HepG2 (cell line): ENCODE data around the gene NSD2. TPM values are rescaled to one million over a fixed set of nuclear protein-coding genes. Genes with fewer than 3 reads are reported as not detected.

Experiments
- ATAC-seq: fragments of 200-7000 bp; cut with Tn5 transposase; 3 replicates; pipeline ENCODE4 v1.9.1; 2020; ENCODE audit warnings: mild to moderate bottlenecking, moderate library complexity
- BruUV-seq: library from RNA; stranded (reverse); fragments of 400-500 nt; replicated peaks from 2 replicates; lab custom pipeline; 2021; lab: Mats Ljungman, UMichigan
- CTCF ChIA-PET: fragments of 300-600 bp; formaldehyde crosslinking; extraction: SDS; loops from one replicate; lab custom pipeline; 2021; ENCODE audit warnings: low total read pairs, inconsistent platforms, low intra/inter-chr PET ratio; lab: Yijun Ruan, JAX
- POLR2A ChIA-PET: fragments of 350-600 bp; sonication (Branson Sonifier 250); formaldehyde crosslinking; loops from one replicate; lab custom pipeline; 2020; ENCODE audit warnings: antibody characterized with exemption, inconsistent platforms; lab: Yijun Ruan, JAX
- DNase-seq: peaks from one replicate; pipeline ENCODE4 v3.0.0-alpha.2; 2015; ENCODE audit warnings: low spot score
- FAIRE-seq: peaks from 3 replicates; lab custom pipeline; 2011; peaks lifted over from hg19 to GRCh38; lab: Jason Lieb, UNC
- H2AFZ ChIP-seq: one replicate; pipeline ENCODE4 v1.6.1; 2011; ENCODE audit warnings: low read length, inconsistent platforms
- H3K27ac ChIP-seq: fragments of 300-600 bp; 3 replicates; pipeline ENCODE4 v1.8.0; 2011; ENCODE audit warnings: mixed run types, mild to moderate bottlenecking, mixed read lengths, low read length, inconsistent platforms; ENCODE audit not compliant: insufficient read depth; ENCODE audit errors: extremely low read length
- H3K27me3 ChIP-seq, 2 experiments: fragments of 200-600 bp in 1 of 2; 2 replicates in 1 of 2; 3 replicates in 1 of 2; pipeline versions ENCODE4 v1.6.0 to v1.8.0; 2011; ENCODE audit warnings: low read length in 2 of 2, mild to moderate bottlenecking in 2 of 2, moderate library complexity in 2 of 2, inconsistent platforms in 1 of 2; ENCODE audit not compliant: insufficient read depth in 2 of 2, control insufficient read depth in 1 of 2
- H3K36me3 ChIP-seq, 2 experiments: fragments of 200-600 bp in 1 of 2; replicated peaks in 1 of 2; 2 replicates in 1 of 2; 3 replicates in 1 of 2; pipeline versions ENCODE4 v1.5.1 to v1.8.0; 2011; ENCODE audit warnings: low read length in 2 of 2, inconsistent platforms in 1 of 2; ENCODE audit not compliant: insufficient read depth in 2 of 2, control insufficient read depth in 1 of 2
- H3K4me1 ChIP-seq: 2 replicates; pipeline ENCODE4 v1.5.1; 2012; ENCODE audit warnings: low read length, inconsistent platforms; ENCODE audit not compliant: insufficient read depth
- H3K4me2 ChIP-seq: 2 replicates; pipeline ENCODE4 v1.6.0; 2011; ENCODE audit warnings: low read depth, low read length, inconsistent platforms
- H3K4me3 ChIP-seq, 3 experiments: fragments of 200-600 bp in 1 of 3; sonication (generic), shearing (Covaris generic) in 1 of 3; replicated peaks in 1 of 3; 2 replicates each; pipeline ENCODE4 v1.5.1; 2011 to 2016; ENCODE audit warnings: low read length in 3 of 3, inconsistent platforms in 2 of 3, low read depth in 2 of 3, mild to moderate bottlenecking in 2 of 3, control low read depth in 1 of 3, mixed read lengths in 1 of 3; ENCODE audit not compliant: insufficient read depth in 1 of 3
- H3K79me2 ChIP-seq: one replicate; pipeline ENCODE4 v1.6.1; 2011; ENCODE audit warnings: low read length, inconsistent platforms; ENCODE audit not compliant: insufficient read depth
- H3K9ac ChIP-seq: 2 replicates; pipeline ENCODE4 v1.6.0; 2011; ENCODE audit warnings: mild to moderate bottlenecking, low read depth, low read length, inconsistent platforms; ENCODE audit not compliant: insufficient read depth
- H3K9me3 ChIP-seq: 2 replicates; pipeline ENCODE4 v1.5.1; 2012; ENCODE audit warnings: mild to moderate bottlenecking, low read length
- H4K20me1 ChIP-seq: 2 replicates; pipeline ENCODE4 v1.6.0; 2011; ENCODE audit warnings: inconsistent platforms, mild to moderate bottlenecking, low read length, moderate library complexity; ENCODE audit not compliant: insufficient read depth
- ATF1 ChIP-seq: IDR thresholded peaks from 2 replicates; pipeline ENCODE4 v1.6.1; 2016; ENCODE audit warnings: mild to moderate bottlenecking, control low read depth
- BRCA1 ChIP-seq: sonication (generic); formaldehyde crosslinking; IDR thresholded peaks from 2 replicates; pipeline ENCODE4 v1.4.0; 2020; ENCODE audit warnings: missing genetic modification reagents
- ISL2 ChIP-seq: sonication (generic); formaldehyde crosslinking; IDR thresholded peaks from 2 replicates; pipeline ENCODE4 v1.5.0; 2020; ENCODE audit warnings: missing genetic modification reagents
- JUNB ChIP-seq: sonication (generic); formaldehyde crosslinking; IDR thresholded peaks from 2 replicates; pipeline ENCODE4 v1.8.0; 2022; ENCODE audit warnings: missing genetic modification reagents, mild to moderate bottlenecking, borderline replicate concordance
- MAFF ChIP-seq: IDR thresholded peaks from 2 replicates; pipeline ENCODE4 v1.6.1; 2011; ENCODE audit warnings: low read depth, low read length, improper control_type of control experiment
- MAFK ChIP-seq, 2 experiments: IDR thresholded peaks in 1 of 2; conservative IDR thresholded peaks in 1 of 2; 2 replicates each; pipeline ENCODE4 v1.6.1; 2011; ENCODE audit warnings: improper control_type of control experiment in 2 of 2, low read length in 2 of 2
- NCOA5 ChIP-seq: sonication (generic); formaldehyde crosslinking; IDR thresholded peaks from 2 replicates; pipeline ENCODE4 v1.4.0; 2020; ENCODE audit warnings: missing genetic modification reagents
- NFE2 ChIP-seq: sonication (generic); formaldehyde crosslinking; IDR thresholded peaks from 2 replicates; pipeline ENCODE4 v1.4.0; 2020; ENCODE audit warnings: missing genetic modification reagents
- RFX3 ChIP-seq: IDR thresholded peaks from 2 replicates; pipeline ENCODE4 v1.6.1; 2016; ENCODE audit warnings: missing biosample characterization, missing genetic modification reagents
- TEAD3 ChIP-seq: optimal IDR thresholded peaks from 2 replicates; pipeline ENCODE3; 2016; ENCODE audit warnings: borderline replicate concordance
- TMF1 ChIP-seq: sonication (generic); formaldehyde crosslinking; IDR thresholded peaks from 2 replicates; pipeline ENCODE4 v1.8.1; 2022; ENCODE audit warnings: low read depth, missing genetic modification reagents
- ZC3H4 ChIP-seq: sonication (generic); formaldehyde crosslinking; IDR thresholded peaks from 2 replicates; pipeline ENCODE4 v1.4.0; 2020; ENCODE audit warnings: missing genetic modification reagents, borderline replicate concordance
- ZIK1 ChIP-seq: sonication (generic); formaldehyde crosslinking; IDR thresholded peaks from 2 replicates; pipeline ENCODE4 v1.5.0; 2020; ENCODE audit warnings: mild to moderate bottlenecking, low read depth, missing genetic modification reagents, borderline replicate concordance
- ZNF761 ChIP-seq: sonication (generic); formaldehyde crosslinking; conservative IDR thresholded peaks from 2 replicates; pipeline ENCODE4 v1.4.0; 2020; ENCODE audit warnings: mild to moderate bottlenecking, missing genetic modification reagents
- ZNF781 ChIP-seq: sonication (generic); formaldehyde crosslinking; IDR thresholded peaks from 2 replicates; pipeline ENCODE4 v1.5.1; 2020; ENCODE audit warnings: borderline replicate concordance, mild to moderate bottlenecking, missing genetic modification reagents; ENCODE audit errors: not compliant biosample characterization
- ZNF782 ChIP-seq: sonication (generic); formaldehyde crosslinking; IDR thresholded peaks from 2 replicates; pipeline ENCODE4 v1.4.0; 2020; ENCODE audit warnings: missing genetic modification reagents, mild to moderate bottlenecking, borderline replicate concordance
- ZSCAN22 ChIP-seq: sonication (generic); formaldehyde crosslinking; IDR thresholded peaks from 2 replicates; pipeline ENCODE4 v1.4.0; 2020; ENCODE audit warnings: mild to moderate bottlenecking, missing genetic modification reagents
- WGBS: methylation state at CpG from one replicate; pipeline ENCODE4 v1.1.6; 2017; ENCODE audit warnings: low lambda C conversion rate; 5-methylcytosine and 5-hydroxymethylcytosine counted together
- in situ Hi-C: cut with HindIII; loops from 2 replicates; pipeline ENCODE4 v1.10.0; 2017; ENCODE audit warnings: low pct_unique_long_range_greater_than_20kb; ENCODE audit not compliant: extremely low pct_ligation_motif_present
- intact Hi-C: fragments of 100-400 bp; cut with micrococcal nuclease; formaldehyde crosslinking; loops from one replicate; pipeline ENCODE4 v1.10.0; 2022; ENCODE audit not compliant: unreplicated experiment
- polyA plus RNA-seq, 8 experiments: library from polyadenylated mRNA; depleted of rRNA in 3 of 8; stranded (reverse) in 7 of 8; unstranded in 1 of 8; fragments of >200 nt; fragmentation: Illumina TruSeq in 4 of 8; extraction: Trizol in 4 of 8; gene quantifications; 2 replicates each; pipeline versions ENCODE4 v1.2.1 to v1.2.3, GENCODE V29; 2011 to 2016; ENCODE audit warnings: low read depth in 4 of 8, missing spikeins in 1 of 8, mixed read lengths in 1 of 8; ENCODE audit not compliant: insufficient read depth in 1 of 8
- total RNA-seq, 5 experiments: library from RNA; depleted of rRNA; stranded (reverse); fragments of >200 nt; fragmentation: Illumina TruSeq; extraction: Trizol; gene quantifications; 2 replicates each; pipeline ENCODE4 v1.2.3, GENCODE V29; 2016; ENCODE audit warnings: low read depth in 1 of 5
- TF ChIP-seq, protein P1 (sequence below): sonication (generic); formaldehyde crosslinking; IDR thresholded peaks from 2 replicates; pipeline ENCODE4 v1.5.0; 2020; ENCODE audit warnings: missing genetic modification reagents
- TF ChIP-seq, protein P2 (sequence below): sonication (generic); formaldehyde crosslinking; IDR thresholded peaks from 2 replicates; pipeline ENCODE4 v1.4.0; 2020; ENCODE audit warnings: mild to moderate bottlenecking, missing genetic modification reagents
- TF ChIP-seq, protein P3 (sequence below): sonication (generic); formaldehyde crosslinking; conservative IDR thresholded peaks from 2 replicates; pipeline ENCODE4 v1.8.0; 2022; ENCODE audit warnings: low read depth, missing genetic modification reagents

NSD2 gene
- total and polyA plus RNA-seq, 2 of the 13 experiments (the other 11 are each of a cell fraction or from before 2014, with no cell fraction given) = 22.0 to 65.9 TPM

DNA sequence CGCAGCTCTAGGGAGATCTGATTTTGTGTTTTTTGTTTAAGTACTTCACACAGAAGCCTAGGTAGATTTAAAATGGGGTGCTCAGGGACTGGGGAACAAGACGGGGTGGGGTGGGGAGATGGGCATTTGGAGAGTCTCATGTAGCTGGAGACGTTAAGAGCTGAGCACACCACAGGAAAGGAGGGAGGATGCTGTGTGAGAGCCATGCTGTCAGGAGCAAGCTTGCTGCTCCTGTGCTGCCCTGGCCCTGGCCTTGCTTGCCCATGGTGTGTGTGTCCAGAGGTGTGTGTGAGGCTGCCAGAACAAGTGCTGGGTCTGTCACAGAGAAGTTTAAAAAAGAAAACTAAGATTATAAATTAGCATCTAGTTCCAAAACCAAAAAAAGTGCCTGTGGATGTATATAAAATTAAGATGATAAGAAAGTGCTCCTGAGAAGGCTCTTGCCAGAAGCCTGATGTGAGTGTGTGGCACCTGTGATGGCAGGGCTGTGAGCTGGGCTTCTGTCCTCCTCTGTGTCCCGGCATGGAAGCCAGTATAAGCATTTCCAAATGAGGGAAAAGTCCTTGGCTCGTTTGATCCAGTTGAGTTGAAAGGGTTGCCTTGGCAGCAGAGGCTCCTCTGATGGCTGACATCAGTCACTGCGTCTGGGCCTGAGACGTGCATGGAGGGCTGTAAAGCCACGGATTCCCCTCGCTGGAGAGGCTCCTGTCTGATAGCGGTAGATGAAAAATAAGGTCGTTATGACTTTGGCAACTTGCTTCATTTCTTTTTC, 74.1 kb downstream of the NSD2 start (continued):
- TF ChIP-seq, protein P1, sequence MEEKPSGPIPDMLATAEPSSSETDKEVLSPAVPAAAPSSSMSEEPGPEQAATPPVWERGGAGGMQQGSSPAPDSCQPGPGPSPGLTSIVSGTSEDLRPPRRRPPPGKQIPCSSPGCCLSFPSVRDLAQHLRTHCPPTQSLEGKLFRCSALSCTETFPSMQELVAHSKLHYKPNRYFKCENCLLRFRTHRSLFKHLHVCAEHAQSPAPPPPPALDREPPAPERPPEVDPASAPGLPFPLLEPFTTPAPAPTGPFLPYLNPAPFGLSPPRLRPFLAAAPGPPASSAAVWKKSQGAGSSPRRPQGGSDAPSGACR (CRISPR knock-in tag) = no peak
- no peak for TF ChIP-seq TMF1 (CRISPR knock-in tag)

DNA sequence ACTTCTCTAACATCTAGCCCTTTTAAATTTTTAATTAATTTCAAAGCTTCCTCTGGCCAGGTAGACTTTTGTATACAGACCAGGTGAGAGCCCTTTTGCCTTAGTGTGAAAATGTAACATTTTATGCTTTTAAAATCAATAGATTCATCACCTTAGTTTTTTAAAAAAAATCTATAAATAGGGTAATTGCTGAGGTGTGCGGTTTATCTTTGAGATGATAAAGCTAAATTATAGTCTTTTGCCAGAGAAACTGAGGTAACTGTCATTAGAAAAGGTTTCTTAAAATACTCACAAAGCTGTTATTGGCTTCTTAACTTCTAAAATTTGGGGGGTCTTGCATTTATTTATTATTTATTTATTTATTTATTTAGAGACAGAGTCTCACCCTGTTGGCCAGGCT, 74.7 kb downstream of the NSD2 start:
- ChIA-PET POLR2A (no interaction called here), CTCF (no interaction called here)
- 92% methylated on average over 1 of the region's 1 CpG for WGBS
- Histone ChIP-seq H3K4me1 (no peaks in the 10 kb centered on the region), H3K27me3 (no peaks in the 10 kb centered on the region), H3K9me3 (no peaks in the 10 kb centered on the region), H3K4me3 (no peak overlapping the region), H3K79me2 (no peaks in the 10 kb centered on the region), H3K4me2 (no peak overlapping the region), H4K20me1 (no peaks in the 10 kb centered on the region), H3K9ac (no peak overlapping the region), H2AFZ (no peak overlapping the region), H3K27ac (no peak overlapping the region), H3K36me3 (peaks cover 13 to 63% of the 10 kb centered on the region in 2 experiments)
- intact Hi-C loops (no loop called here), in situ Hi-C loops (no loop called here)
- ATAC-seq (no peak), DNase-seq (no peak), FAIRE-seq (no peak)
- TF ChIP-seq TEAD3 (CRISPR knock-in tag) (no peak), ZIK1 (no peak), MAFK (conservative IDR thresholded peaks at IDR 0.05 in 1 of 2, IDR thresholded peaks at IDR 0.05 in 1 of 2; ENCODE audit: low read length in 2 of 2) (peak; percentile 61 to 77), ISL2 (CRISPR knock-in tag) (no peak), ZC3H4 (no peak), ZNF761 (CRISPR knock-in tag) (no peak), ZSCAN22 (no peak), NCOA5 (CRISPR knock-in tag) (no peak), JUNB (CRISPR knock-in tag) (no peak), NFE2 (CRISPR knock-in tag) (no peak), BRCA1 (CRISPR knock-in tag) (no peak), ATF1 (CRISPR knock-in tag) (no peak), RFX3 (no peak), ZNF781 (no peak), MAFF (peak; percentile 42; the same call in 1 of the 2 replicates), ZNF782 (no peak)
- TF ChIP-seq, protein P2, sequence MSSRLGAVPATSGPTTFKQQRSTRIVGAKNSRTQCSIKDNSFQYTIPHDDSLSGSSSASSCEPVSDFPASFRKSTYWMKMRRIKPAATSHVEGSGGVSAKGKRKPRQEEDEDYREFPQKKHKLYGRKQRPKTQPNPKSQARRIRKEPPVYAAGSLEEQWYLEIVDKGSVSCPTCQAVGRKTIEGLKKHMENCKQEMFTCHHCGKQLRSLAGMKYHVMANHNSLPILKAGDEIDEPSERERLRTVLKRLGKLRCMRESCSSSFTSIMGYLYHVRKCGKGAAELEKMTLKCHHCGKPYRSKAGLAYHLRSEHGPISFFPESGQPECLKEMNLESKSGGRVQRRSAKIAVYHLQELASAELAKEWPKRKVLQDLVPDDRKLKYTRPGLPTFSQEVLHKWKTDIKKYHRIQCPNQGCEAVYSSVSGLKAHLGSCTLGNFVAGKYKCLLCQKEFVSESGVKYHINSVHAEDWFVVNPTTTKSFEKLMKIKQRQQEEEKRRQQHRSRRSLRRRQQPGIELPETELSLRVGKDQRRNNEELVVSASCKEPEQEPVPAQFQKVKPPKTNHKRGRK (CRISPR knock-in tag) = no peak
- TF ChIP-seq, protein P3, sequence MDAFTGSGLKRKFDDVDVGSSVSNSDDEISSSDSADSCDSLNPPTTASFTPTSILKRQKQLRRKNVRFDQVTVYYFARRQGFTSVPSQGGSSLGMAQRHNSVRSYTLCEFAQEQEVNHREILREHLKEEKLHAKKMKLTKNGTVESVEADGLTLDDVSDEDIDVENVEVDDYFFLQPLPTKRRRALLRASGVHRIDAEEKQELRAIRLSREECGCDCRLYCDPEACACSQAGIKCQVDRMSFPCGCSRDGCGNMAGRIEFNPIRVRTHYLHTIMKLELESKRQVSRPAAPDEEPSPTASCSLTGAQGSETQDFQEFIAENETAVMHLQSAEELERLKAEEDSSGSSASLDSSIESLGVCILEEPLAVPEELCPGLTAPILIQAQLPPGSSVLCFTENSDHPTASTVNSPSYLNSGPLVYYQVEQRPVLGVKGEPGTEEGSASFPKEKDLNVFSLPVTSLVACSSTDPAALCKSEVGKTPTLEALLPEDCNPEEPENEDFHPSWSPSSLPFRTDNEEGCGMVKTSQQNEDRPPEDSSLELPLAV (CRISPR knock-in tag) = no peak
- no TSS peak for BruUV-seq
